Pancreas (tissue), 10 donors: Measurements from ENCODE around the gene SLC6A20. TPM values are rescaled to one million over a fixed set of nuclear protein-coding genes. Genes with fewer than 3 reads are reported as not detected.

ENCODE experiments used
- ATAC-seq, 4 donors: fragments of 200-7000 bp; cut with Tn5 transposase; one replicate each; pipeline versions ENCODE4 v1.8.0 to v1.9.1; 2020; ENCODE audit warnings: mild to moderate bottlenecking in 4 of 4, moderate library complexity in 4 of 4
- DNase-seq, 6 donors: peaks; one replicate each; pipeline ENCODE4 v3.0.0-alpha.2; 2020
- FAIRE-seq: peaks from 2 replicates; lab custom pipeline; 2012; peaks lifted over from hg19 to GRCh38; lab: Jason Lieb, UNC
- H3K27ac ChIP-seq, 4 donors: fragments of 200-600 bp; sonication (generic); 1 replicate in 3 of 4; 2 replicates in 1 of 4; pipeline versions ENCODE4 v1.5.0 to v1.8.0; 2020
- H3K27me3 ChIP-seq, 4 donors: fragments of 200-600 bp; one replicate each; pipeline ENCODE4 v1.8.0; 2021
- H3K36me3 ChIP-seq, 3 donors: fragments of 200-600 bp; sonication (generic) in 1 of 3; one replicate each; pipeline versions ENCODE4 v1.5.0 to v1.8.0; 2020 to 2021
- H3K4me1 ChIP-seq, 3 donors: fragments of 200-600 bp; one replicate each; pipeline ENCODE4 v1.8.0; 2021
- H3K4me3 ChIP-seq, 4 donors: fragments of 200-600 bp; sonication (generic) in 2 of 4; one replicate each; pipeline versions ENCODE4 v1.5.0 to v1.8.0; 2020 to 2021
- H3K9me3 ChIP-seq, 4 donors: fragments of 200-600 bp; one replicate each; pipeline ENCODE4 v1.8.0; 2021
- CTCF ChIP-seq, 4 donors: fragments of 200-600 bp; sonication (generic) in 3 of 4; IDR thresholded peaks; one replicate each; pipeline versions ENCODE4 v1.5.0 to v1.8.0; 2021; ENCODE audit warnings: antibody characterized with exemption in 4 of 4
- WGBS, 2 donors: extraction: QIAGEN DNeasy Blood & Tissue Kit; methylation state at CpG; one replicate each; pipeline ENCODE4 v1.1.7; 2013; 5-methylcytosine and 5-hydroxymethylcytosine counted together
- intact Hi-C, 3 donors: fragments of 100-400 bp; cut with DNase I; formaldehyde crosslinking; loops; one replicate each; pipeline versions ENCODE4 v1.11.1 to v1.14.2; 2022
- polyA plus RNA-seq, 2 donors: library from polyadenylated mRNA; stranded (reverse); fragments of 200-250 nt; gene quantifications; one replicate each; pipeline ENCODE4 v1.2.3, GENCODE V29; 2013
- total RNA-seq, 6 donors: library from RNA; stranded (reverse); fragmentation: NEBNext Ultra II Directional in 4 of 6; extraction: Animal tissue kit (Norgen Biotek cat#: 25700) in 4 of 6; gene quantifications; one replicate each; pipeline versions ENCODE4 v1.2.1 to v1.2.4, GENCODE V29; 2021 to 2023
- donor health status: healthy with polysubstance abuse.
- donor health status: DM: no; HTN: no; CAD: no; lungs with moderate emphysema.
- donor health status: DM: no; HTN: no; CAD: no.
- donor health status: control.
- donor health status: control.
- donor health status: Bipolar disorder and iron deficiency.
- donor health status: DM: yes; HTN: yes; CAD: no.
- donor health status: DM: no; HTN: no; CAD: no.
- donor health status: DM: no; HTN: no; CAD: no.
- donor health status: DM: yes; HTN: yes; CAD: no.

Gene SLC6A20
- total and polyA plus RNA-seq, 8 donors, result 3.1 to 11.3 (median 5.7) TPM

- Histone ChIP-seq H3K9me3 (no peaks in the 10 kb centered on the region), H3K4me1 (no peaks in the 10 kb centered on the region), H3K4me3 (no peak overlapping the region), H3K36me3 (no peaks in the 10 kb centered on the region), H3K27me3 (no peaks in the 10 kb centered on the region), H3K27ac (no peak overlapping the region)
- TF ChIP-seq CTCF (IDR thresholded peaks at IDR 0.05), result no peak
- FAIRE-seq, result no peak
- ATAC-seq, result no peak
- WGBS, 2 donors, result 73 to 85% methylated on average over 17 of the region's 17 CpGs
- intact Hi-C loops, result no loop called here
- DNase-seq, result no peak
These were observed 20.6 kb downstream of the SLC6A20 start for GRCh38 chr3:45775571-45776300.

- Histone ChIP-seq H3K36me3 (no peaks in the 10 kb centered on the region), H3K27me3 (no peaks in the 10 kb centered on the region), H3K4me1 (no peaks in the 10 kb centered on the region), H3K27ac (no peak overlapping the region), H3K9me3 (no peaks in the 10 kb centered on the region), H3K4me3 (no peak overlapping the region)
- intact Hi-C loops, result no loop called here
- FAIRE-seq (no peak), DNase-seq (no peak), ATAC-seq (no peak)
- WGBS, 2 donors, result 67 to 72% methylated on average over 8 of the region's 8 CpGs
- no peak for TF ChIP-seq CTCF (IDR thresholded peaks at IDR 0.05)
These were observed 21.5 kb downstream of the SLC6A20 start for GRCh38 chr3:45774581-45775521.

- no peaks in the 10 kb centered on the region for H3K27me3 ChIP-seq
- H3K9me3 ChIP-seq, result no peaks in the 10 kb centered on the region
- H3K27ac ChIP-seq, result no peak overlapping the region
- no peaks in the 10 kb centered on the region for H3K4me1 ChIP-seq
- FAIRE-seq, result no peak
- no peak for ATAC-seq
- H3K4me3 ChIP-seq, result no peak overlapping the region
- DNase-seq, result no peak
- WGBS, 2 donors, result 48 to 49% methylated on average over 7 of the region's 7 CpGs
- no peaks in the 10 kb centered on the region for H3K36me3 ChIP-seq
- no peak for TF ChIP-seq CTCF (IDR thresholded peaks at IDR 0.05)
- intact Hi-C loops, result no loop called here
These were observed 22.5 kb downstream of the SLC6A20 start for GRCh38 chr3:45773714-45774449.

GRCh38 chr3:45773072-45773471 lies 23.3 kb downstream of the SLC6A20 start:
- Histone ChIP-seq H3K27me3 (no peaks in the 10 kb centered on the region), H3K36me3 (no peaks in the 10 kb centered on the region), H3K27ac (no peak overlapping the region), H3K4me3 (no peak overlapping the region), H3K4me1 (no peaks in the 10 kb centered on the region), H3K9me3 (no peaks in the 10 kb centered on the region)
- FAIRE-seq, result no peak
- intact Hi-C loops, result no loop called here
- 84 to 93% methylated on average over 5 of the region's 5 CpGs for WGBS, 2 donors
- DNase-seq, result no peak
- no peak for TF ChIP-seq CTCF (IDR thresholded peaks at IDR 0.05)
- no peak for ATAC-seq
